GM23338 (cell line): ENCODE results near the gene PCBP3. TPM values are rescaled to one million over a fixed set of nuclear protein-coding genes. Genes with fewer than 3 reads are reported as not detected.

Experiments
- ATAC-seq: fragments of 200-7000 bp; cut with Tn5 transposase; 3 replicates; pipeline ENCODE4 v1.9.1; 2020
- DNase-seq: peaks from one replicate; pipeline ENCODE4 v3.0.0-alpha.2; 2015; ENCODE audit warnings: low spot score
- H2AFZ ChIP-seq: fragments of 200-600 bp; sonication (generic); 2 replicates; pipeline ENCODE4 v1.8.0; 2016; ENCODE audit warnings: antibody characterized with exemption, mild to moderate bottlenecking, moderate library complexity
- H3F3A ChIP-seq: fragments of 200-600 bp; sonication (generic); replicated peaks from 2 replicates; pipeline ENCODE4 v1.8.0; 2017; ENCODE audit warnings: antibody characterized with exemption, mixed run types, low read depth
- H3K27ac ChIP-seq: fragments of 200-600 bp; sonication (generic); 2 replicates; pipeline ENCODE4 v1.6.1; 2016; ENCODE audit warnings: low read depth
- H3K27me3 ChIP-seq: fragments of 200-600 bp; sonication (generic); 2 replicates; pipeline ENCODE4 v1.8.0; 2016; ENCODE audit warnings: mild to moderate bottlenecking, mixed run types, moderate library complexity; ENCODE audit not compliant: insufficient read depth
- H3K36me3 ChIP-seq: fragments of 200-600 bp; sonication (generic); 2 replicates; pipeline ENCODE4 v1.8.0; 2016; ENCODE audit warnings: mild to moderate bottlenecking; ENCODE audit not compliant: insufficient read depth
- H3K4me1 ChIP-seq: fragments of 200-600 bp; sonication (generic); 2 replicates; pipeline ENCODE4 v1.8.0; 2016; ENCODE audit warnings: mild to moderate bottlenecking, moderate library complexity; ENCODE audit not compliant: insufficient read depth
- H3K4me2 ChIP-seq: fragments of 200-600 bp; sonication (generic); 2 replicates; pipeline ENCODE4 v1.7.1; 2017; ENCODE audit warnings: mixed run types
- H3K4me3 ChIP-seq: fragments of 200-600 bp; sonication (generic); 2 replicates; pipeline ENCODE4 v1.6.1; 2016; ENCODE audit warnings: mixed run types
- H3K79me2 ChIP-seq: fragments of 200-600 bp; sonication (generic); replicated peaks from 2 replicates; pipeline ENCODE4 v1.8.0; 2017; ENCODE audit warnings: mild to moderate bottlenecking; ENCODE audit not compliant: insufficient read depth
- H3K9me2 ChIP-seq: fragments of 200-600 bp; sonication (generic); 2 replicates; pipeline ENCODE4 v1.8.0; 2017; ENCODE audit not compliant: insufficient read depth
- H4K20me1 ChIP-seq: fragments of 200-600 bp; sonication (generic); replicated peaks from 2 replicates; pipeline ENCODE4 v1.8.0; 2017; ENCODE audit warnings: mild to moderate bottlenecking; ENCODE audit not compliant: insufficient read depth
- H3K27ac Mint-ChIP-seq: 2 replicates; pipeline ENCODE4 v1.8.0; 2020; ENCODE audit warnings: inconsistent platforms, mild to moderate bottlenecking, moderate library complexity, mixed read lengths
- H3K27me3 Mint-ChIP-seq: 3 replicates; pipeline ENCODE4 v1.8.0; 2022; ENCODE audit warnings: low read depth, mild to moderate bottlenecking, moderate library complexity, mixed read lengths, inconsistent platforms; ENCODE audit not compliant: insufficient read depth, poor library complexity
- H3K36me3 Mint-ChIP-seq: 3 replicates; pipeline ENCODE4 v1.8.0; 2021; ENCODE audit warnings: low read depth, mild to moderate bottlenecking, inconsistent platforms, moderate library complexity, mixed read lengths
- H3K4me1 Mint-ChIP-seq: 3 replicates; pipeline ENCODE4 v1.8.0; 2020; ENCODE audit warnings: mild to moderate bottlenecking, inconsistent platforms, mixed read lengths
- H3K4me3 Mint-ChIP-seq: 3 replicates; pipeline ENCODE4 v1.8.0; 2021; ENCODE audit warnings: moderate library complexity, mild to moderate bottlenecking, inconsistent platforms, mixed read lengths
- H3K9me3 Mint-ChIP-seq: 3 replicates; pipeline ENCODE4 v1.8.0; 2020; ENCODE audit warnings: moderate library complexity, mild to moderate bottlenecking, inconsistent platforms, mixed read lengths
- CREB1 ChIP-seq: fragments of 250-450 bp; sonication (Bioruptor Pico); IDR thresholded peaks from 2 replicates; pipeline ENCODE4 v1.5.0; 2020; ENCODE audit warnings: low read depth, mild to moderate bottlenecking, moderate library complexity
- ETS1 ChIP-seq: IDR thresholded peaks from 2 replicates; pipeline ENCODE4 v1.6.1; 2016; ENCODE audit warnings: antibody characterized with exemption
- EZH2 ChIP-seq: fragments of 200-600 bp; sonication (generic); IDR thresholded peaks from one replicate; pipeline ENCODE4 v1.8.0; 2017; ENCODE audit warnings: antibody characterized with exemption, mild to moderate bottlenecking, low read depth; ENCODE audit not compliant: unreplicated experiment
- EZH2phosphoT487 ChIP-seq: fragments of 200-600 bp; sonication (generic); IDR thresholded peaks from one replicate; pipeline ENCODE4 v1.8.1; 2018; ENCODE audit warnings: antibody characterized with exemption; ENCODE audit not compliant: unreplicated experiment
- JUNB ChIP-seq: IDR thresholded peaks from one replicate; pipeline ENCODE4 v1.6.1; 2016; ENCODE audit warnings: antibody characterized with exemption; ENCODE audit not compliant: unreplicated experiment
- NANOG ChIP-seq: IDR thresholded peaks from 2 replicates; pipeline ENCODE4 v1.6.1; 2016; ENCODE audit warnings: antibody characterized with exemption, borderline replicate concordance
- POLR2AphosphoS5 ChIP-seq: IDR thresholded peaks from 2 replicates; pipeline ENCODE4 v1.6.1; 2016; ENCODE audit warnings: antibody characterized with exemption, low read depth
- STAT1 ChIP-seq: IDR thresholded peaks from one replicate; pipeline ENCODE4 v1.6.1; 2016; ENCODE audit warnings: antibody characterized with exemption; ENCODE audit not compliant: unreplicated experiment
- ZNF331 ChIP-seq: fragments of 250-450 bp; sonication (Bioruptor Pico); IDR thresholded peaks from 2 replicates; pipeline ENCODE4 v1.5.0; 2020; ENCODE audit warnings: low read depth, mild to moderate bottlenecking, moderate library complexity
- polyA plus RNA-seq: library from polyadenylated mRNA; unstranded; fragments of >200 nt; fragmentation: Nextera tagmentation; extraction: Ambion mirVana; gene quantifications from 2 replicates; pipeline ENCODE4 v1.2.1, GENCODE V29; 2016
- total RNA-seq: library from RNA; depleted of rRNA; stranded (reverse); fragments of >200 nt; shearing (Covaris generic); gene quantifications from 2 replicates; pipeline ENCODE4 v1.2.3, GENCODE V29; 2014
- TF ChIP-seq, protein P1 (sequence below): IDR thresholded peaks from one replicate; pipeline ENCODE4 v1.6.1; 2018; ENCODE audit warnings: antibody characterized with exemption; ENCODE audit not compliant: unreplicated experiment
- TF ChIP-seq, protein P2 (sequence below), 2 experiments: fragments of 200-600 bp in 1 of 2; sonication (generic) in 1 of 2; conservative IDR thresholded peaks; 2 replicates each; pipeline versions ENCODE4 v1.5.1 to v1.6.1; 2016 to 2017; ENCODE audit warnings: antibody characterized with exemption in 2 of 2, low read depth in 2 of 2, mild to moderate bottlenecking in 2 of 2, moderate library complexity in 1 of 2

The PCBP3 gene
- total and polyA plus RNA-seq, 2 experiments from 2014 or later: 7.1 to 9.1 TPM

DNA sequence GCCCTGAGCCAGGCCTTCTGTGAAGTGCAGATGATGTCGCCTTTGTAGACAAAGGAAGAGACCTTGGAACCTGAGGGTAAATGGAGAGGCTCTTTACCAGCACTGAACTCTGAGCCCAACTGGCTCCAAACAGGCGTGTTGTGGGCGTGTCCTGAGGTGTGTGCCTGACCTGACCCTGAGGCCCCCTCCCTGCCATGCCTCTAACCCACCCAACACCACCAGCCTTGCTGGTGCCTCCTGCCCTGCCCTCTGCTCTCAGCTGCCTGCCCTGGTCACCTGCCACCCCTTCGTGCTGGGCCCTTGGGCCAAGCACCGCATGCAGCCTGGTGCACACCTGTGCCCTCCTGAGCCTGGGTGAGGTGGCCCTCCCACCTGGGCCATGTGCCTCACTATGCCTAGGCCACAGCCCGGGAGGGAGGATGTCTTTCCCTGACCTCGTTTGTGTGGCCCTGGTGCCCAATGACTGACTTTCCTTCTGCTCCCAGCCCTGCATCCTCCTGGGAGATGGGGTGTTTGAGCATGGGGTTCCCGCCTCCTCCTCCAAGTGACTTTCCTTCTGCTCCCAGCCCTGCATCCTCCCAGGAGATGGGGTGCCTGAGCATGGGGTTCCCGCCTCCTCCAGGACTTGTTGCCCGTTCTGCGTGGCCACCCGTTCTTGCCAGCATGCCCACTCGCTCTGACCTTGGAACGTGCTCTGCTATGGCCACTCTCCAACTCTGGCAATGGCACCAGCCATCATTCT, 157.0 kb downstream of the PCBP3 start (continued):
- TF ChIP-seq, protein P1, sequence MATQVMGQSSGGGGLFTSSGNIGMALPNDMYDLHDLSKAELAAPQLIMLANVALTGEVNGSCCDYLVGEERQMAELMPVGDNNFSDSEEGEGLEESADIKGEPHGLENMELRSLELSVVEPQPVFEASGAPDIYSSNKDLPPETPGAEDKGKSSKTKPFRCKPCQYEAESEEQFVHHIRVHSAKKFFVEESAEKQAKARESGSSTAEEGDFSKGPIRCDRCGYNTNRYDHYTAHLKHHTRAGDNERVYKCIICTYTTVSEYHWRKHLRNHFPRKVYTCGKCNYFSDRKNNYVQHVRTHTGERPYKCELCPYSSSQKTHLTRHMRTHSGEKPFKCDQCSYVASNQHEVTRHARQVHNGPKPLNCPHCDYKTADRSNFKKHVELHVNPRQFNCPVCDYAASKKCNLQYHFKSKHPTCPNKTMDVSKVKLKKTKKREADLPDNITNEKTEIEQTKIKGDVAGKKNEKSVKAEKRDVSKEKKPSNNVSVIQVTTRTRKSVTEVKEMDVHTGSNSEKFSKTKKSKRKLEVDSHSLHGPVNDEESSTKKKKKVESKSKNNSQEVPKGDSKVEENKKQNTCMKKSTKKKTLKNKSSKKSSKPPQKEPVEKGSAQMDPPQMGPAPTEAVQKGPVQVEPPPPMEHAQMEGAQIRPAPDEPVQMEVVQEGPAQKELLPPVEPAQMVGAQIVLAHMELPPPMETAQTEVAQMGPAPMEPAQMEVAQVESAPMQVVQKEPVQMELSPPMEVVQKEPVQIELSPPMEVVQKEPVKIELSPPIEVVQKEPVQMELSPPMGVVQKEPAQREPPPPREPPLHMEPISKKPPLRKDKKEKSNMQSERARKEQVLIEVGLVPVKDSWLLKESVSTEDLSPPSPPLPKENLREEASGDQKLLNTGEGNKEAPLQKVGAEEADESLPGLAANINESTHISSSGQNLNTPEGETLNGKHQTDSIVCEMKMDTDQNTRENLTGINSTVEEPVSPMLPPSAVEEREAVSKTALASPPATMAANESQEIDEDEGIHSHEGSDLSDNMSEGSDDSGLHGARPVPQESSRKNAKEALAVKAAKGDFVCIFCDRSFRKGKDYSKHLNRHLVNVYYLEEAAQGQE: no peak
- no peak for TF ChIP-seq EZH2phosphoT487
- TF ChIP-seq CREB1: no peak
- no peak for TF ChIP-seq EZH2

DNA sequence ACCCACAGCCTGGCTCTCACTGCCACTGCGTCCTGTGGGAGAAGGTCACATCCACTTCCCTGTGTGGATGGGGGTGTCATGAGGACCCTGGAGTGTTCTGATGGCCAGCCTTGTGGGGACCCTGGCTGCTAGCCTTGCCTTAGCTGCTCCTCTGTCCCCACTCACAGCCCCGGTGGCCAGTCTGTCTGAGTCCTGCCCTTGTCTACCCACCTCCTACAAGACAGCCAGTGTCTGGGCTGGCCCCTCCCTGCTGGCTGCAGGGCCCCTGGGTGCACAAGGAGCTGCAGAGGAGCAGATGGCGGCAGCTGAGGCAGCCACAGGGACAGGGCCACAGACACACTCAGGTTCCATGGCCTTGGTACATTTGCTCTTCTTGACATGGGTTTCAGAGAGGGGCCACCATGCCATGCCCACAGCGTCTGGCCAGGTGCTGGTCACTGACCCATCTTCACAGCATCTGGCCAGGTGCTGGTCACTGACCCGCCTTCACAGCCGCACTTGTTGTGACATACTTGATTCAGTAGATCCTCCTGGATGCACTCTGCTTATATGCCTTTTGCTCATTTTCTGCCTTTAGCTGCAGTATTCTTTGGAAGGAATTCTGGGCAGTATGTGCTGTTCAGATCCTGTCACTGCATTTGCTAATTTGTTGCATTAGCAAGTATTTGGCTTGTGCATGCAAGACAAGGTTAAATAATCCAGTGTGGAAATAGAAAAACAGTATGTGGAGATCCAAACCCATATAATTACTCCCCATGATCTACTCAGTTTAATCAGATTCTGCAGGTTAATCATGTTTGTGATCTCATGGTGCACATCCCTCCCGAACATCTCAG, 157.8 kb downstream of the PCBP3 start:
- Histone ChIP-seq H3K36me3 (no peaks in the 10 kb centered on the region), H3K27me3 (no peaks in the 10 kb centered on the region), H3K4me1 (no peaks in the 10 kb centered on the region), H3K4me2 (no peak overlapping the region), H3K79me2 (no peaks in the 10 kb centered on the region), H3K27ac (no peak overlapping the region), H3K4me3 (no peak overlapping the region), H3K9me2 (no peaks in the 10 kb centered on the region), H2AFZ (no peak overlapping the region), H3F3A (no peaks in the 10 kb centered on the region), H4K20me1 (no peaks in the 10 kb centered on the region)
- DNase-seq (no peak), ATAC-seq (no peak)
- Mint-ChIP-seq H3K27ac (no peak overlapping the region), H3K4me1 (peaks cover 3% of the 10 kb centered on the region; the same call in 2 of the 3 replicates), H3K27me3 (no peaks in the 10 kb centered on the region), H3K36me3 (no peaks in the 10 kb centered on the region), H3K4me3 (no peak overlapping the region), H3K9me3 (no peaks in the 10 kb centered on the region)
- TF ChIP-seq NANOG: no peak
- no peak for TF ChIP-seq ZNF331 (CRISPR knock-in tag)
- TF ChIP-seq STAT1: no peak
- no peak for TF ChIP-seq EZH2phosphoT487
- TF ChIP-seq, protein P2, sequence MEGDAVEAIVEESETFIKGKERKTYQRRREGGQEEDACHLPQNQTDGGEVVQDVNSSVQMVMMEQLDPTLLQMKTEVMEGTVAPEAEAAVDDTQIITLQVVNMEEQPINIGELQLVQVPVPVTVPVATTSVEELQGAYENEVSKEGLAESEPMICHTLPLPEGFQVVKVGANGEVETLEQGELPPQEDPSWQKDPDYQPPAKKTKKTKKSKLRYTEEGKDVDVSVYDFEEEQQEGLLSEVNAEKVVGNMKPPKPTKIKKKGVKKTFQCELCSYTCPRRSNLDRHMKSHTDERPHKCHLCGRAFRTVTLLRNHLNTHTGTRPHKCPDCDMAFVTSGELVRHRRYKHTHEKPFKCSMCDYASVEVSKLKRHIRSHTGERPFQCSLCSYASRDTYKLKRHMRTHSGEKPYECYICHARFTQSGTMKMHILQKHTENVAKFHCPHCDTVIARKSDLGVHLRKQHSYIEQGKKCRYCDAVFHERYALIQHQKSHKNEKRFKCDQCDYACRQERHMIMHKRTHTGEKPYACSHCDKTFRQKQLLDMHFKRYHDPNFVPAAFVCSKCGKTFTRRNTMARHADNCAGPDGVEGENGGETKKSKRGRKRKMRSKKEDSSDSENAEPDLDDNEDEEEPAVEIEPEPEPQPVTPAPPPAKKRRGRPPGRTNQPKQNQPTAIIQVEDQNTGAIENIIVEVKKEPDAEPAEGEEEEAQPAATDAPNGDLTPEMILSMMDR (conservative IDR thresholded peaks at IDR 0.05; ENCODE audit: low read depth in 2 of 2): no peak
- TF ChIP-seq CREB1: no peak
- no peak for TF ChIP-seq JUNB
- TF ChIP-seq POLR2AphosphoS5: no peak
- no peak for TF ChIP-seq EZH2
- no peak for TF ChIP-seq ETS1
- TF ChIP-seq, protein P1: no peak
